Measurements from ENCODE around the gene KLC1. TPM values are rescaled to one million over a fixed set of nuclear protein-coding genes. Genes with fewer than 3 reads are reported as not detected.

The KLC1 gene
- total RNA-seq, 1 experiment from 2014 or later = 121 TPM

GRCh38 chr14:103695296-103696069, 66.5 kb downstream of the KLC1 start:
- intact Hi-C loops (cut with micrococcal nuclease) = no loop called here
- CTCF ChIA-PET = no interaction called here
- peaks cover 7% of the 10 kb centered on the region; the same call in 1 of the 2 replicates for H3K79me2 ChIP-seq (ENCODE audit: insufficient read depth, low read length)
- no peak for ATAC-seq
- DNase-seq (ENCODE audit: low read depth, low spot score) = no peak
- POLR2A ChIA-PET = no interaction called here
- peaks cover 4 to 7% of the 10 kb centered on the region in 2 experiments; a peak in 3 of 4 replicates for H3K36me3 ChIP-seq (ENCODE audit: control insufficient read depth in 1 of 2, insufficient read depth in 2 of 2, low read length in 2 of 2)
- H4K20me1 ChIP-seq (ENCODE audit: insufficient read depth) = no peaks in the 10 kb centered on the region
- BruUV-seq (replicated peaks) = no TSS peak
- no peak overlapping the region for H2AFZ ChIP-seq (ENCODE audit: low read depth, low read length, poor library complexity, severe bottlenecking)
- no peak overlapping the region for H3K9ac ChIP-seq (ENCODE audit: low read length)
- H3K27me3 ChIP-seq (ENCODE audit: insufficient read depth, low read length) = no peaks in the 10 kb centered on the region
- H3K27ac ChIP-seq (ENCODE audit: low read depth, low read length) = no peak overlapping the region
- H3K9me2 ChIP-seq (ENCODE audit: insufficient read depth) = no peaks in the 10 kb centered on the region
- H3K4me2 ChIP-seq (ENCODE audit: low read length) = no peak overlapping the region
- H3K4me3 ChIP-seq (replicated peaks in 1 of 2; ENCODE audit: low read depth in 1 of 2, low read length in 2 of 2) = no peak overlapping the region
- no peaks in the 10 kb centered on the region for H3K4me1 ChIP-seq (ENCODE audit: control insufficient read depth in 1 of 2, insufficient read depth in 2 of 2, low read length in 2 of 2)
- TF ChIP-seq CBX3 (IDR thresholded peaks at IDR 0.05; ENCODE audit: low read depth) = no peak
- no peak for TF ChIP-seq MAX (IDR thresholded peaks at IDR 0.05)
- TF ChIP-seq ZNF274 (IDR thresholded peaks at IDR 0.05; ENCODE audit: low read depth, low read length) = no peak
- no peak for TF ChIP-seq EGR1 (IDR thresholded peaks at IDR 0.05; ENCODE audit: low read depth)
- TF ChIP-seq CTCF (IDR thresholded peaks at IDR 0.05 in 2 of 3, conservative IDR thresholded peaks at IDR 0.05 in 1 of 3; ENCODE audit: borderline replicate concordance in 1 of 3, insufficient read depth in 1 of 3, low read depth in 2 of 3, low read length in 2 of 3) = no peak
- TF ChIP-seq POLR2A (IDR thresholded peaks at IDR 0.05; ENCODE audit: borderline replicate concordance, extremely low read depth, insufficient read depth, insufficient read length) = no peak
- TF ChIP-seq TCF7L2 (IDR thresholded peaks at IDR 0.05; ENCODE audit: borderline replicate concordance, extremely low read depth, insufficient read depth, insufficient read length) = no peak
- no peak for TF ChIP-seq SIN3A (IDR thresholded peaks at IDR 0.05; ENCODE audit: low read depth)
- TF ChIP-seq POLR2AphosphoS5 (IDR thresholded peaks at IDR 0.05; ENCODE audit: low read depth, low read length) = no peak
- TF ChIP-seq JUND (IDR thresholded peaks at IDR 0.05) = no peak
- RAD21 ChIA-PET (ENCODE audit: low non-redundant PET in 1 of 2, low total read pairs in 2 of 2, uncharacterized antibody in 2 of 2, unreplicated experiment in 2 of 2) = no interaction called here
- no peaks in the 10 kb centered on the region for H3K9me3 ChIP-seq (ENCODE audit: control insufficient read depth in 1 of 2, insufficient read depth in 1 of 2, low read depth in 1 of 2, low read length in 2 of 2)

All from HCT116 (cell line).